SU-DHL-6 (cell line): ENCODE data around the gene CNGA4.

Source experiments
- H2AFZ ChIP-seq: fragments of 200-600 bp; sonication (generic); 2 replicates; pipeline ENCODE4 v1.6.1; 2014; ENCODE audit warnings: low read depth, mild to moderate bottlenecking, moderate library complexity, mixed read lengths, antibody characterized with exemption, low read length; ENCODE audit not compliant: severe bottlenecking
- H3F3A ChIP-seq: fragments of 200-600 bp; shearing (Covaris generic); 2 replicates; pipeline ENCODE4 v1.6.0; 2016; ENCODE audit warnings: antibody characterized with exemption, mild to moderate bottlenecking; ENCODE audit not compliant: insufficient read depth
- H3K27ac ChIP-seq: fragments of 200-600 bp; sonication (generic); 2 replicates; pipeline ENCODE4 v1.5.1; 2016; ENCODE audit warnings: low read depth, mild to moderate bottlenecking, low read length, moderate library complexity, mixed read lengths
- H3K27me3 ChIP-seq: fragments of 200-600 bp; sonication (generic), shearing (Covaris generic); 2 replicates; pipeline ENCODE4 v1.6.0; 2014; ENCODE audit warnings: mild to moderate bottlenecking, low read length
- H3K36me3 ChIP-seq: fragments of 200-600 bp; sonication (generic); 2 replicates; pipeline ENCODE4 v1.6.1; 2014; ENCODE audit warnings: mild to moderate bottlenecking, low read length, mixed read lengths
- H3K4me2 ChIP-seq: fragments of 300-600, 200-600 bp; shearing (Covaris generic), sonication (generic); 2 replicates; pipeline ENCODE4 v1.6.0; 2014; ENCODE audit warnings: low read length, low read depth, mild to moderate bottlenecking; ENCODE audit not compliant: poor library complexity, severe bottlenecking
- H3K4me3 ChIP-seq: fragments of 200-600 bp; sonication (generic); 2 replicates; pipeline ENCODE4 v1.5.1; 2014; ENCODE audit warnings: antibody characterized with exemption, low read length, mild to moderate bottlenecking, mixed read lengths; ENCODE audit not compliant: insufficient read depth, poor library complexity, severe bottlenecking
- H3K79me2 ChIP-seq: fragments of 200-600 bp; sonication (generic); 2 replicates; pipeline ENCODE4 v1.6.1; 2014; ENCODE audit warnings: mild to moderate bottlenecking, low read length, moderate library complexity; ENCODE audit not compliant: insufficient read depth
- H3K9ac ChIP-seq: fragments of 200-600 bp; sonication (generic); 2 replicates; pipeline ENCODE4 v1.7.0; 2014; ENCODE audit warnings: mild to moderate bottlenecking, low read length
- H3K9me2 ChIP-seq: fragments of 200-600 bp; sonication (generic); replicated peaks from 2 replicates; pipeline ENCODE4 v1.6.1; 2014; ENCODE audit warnings: low read length; ENCODE audit not compliant: insufficient read depth
- H3K9me3 ChIP-seq: fragments of 200-600 bp; sonication (generic); 2 replicates; pipeline ENCODE4 v1.6.1; 2014; ENCODE audit warnings: low read length, mixed read lengths; ENCODE audit not compliant: insufficient read depth
- H4K20me1 ChIP-seq: fragments of 200-600 bp; sonication (generic); 2 replicates; pipeline ENCODE4 v1.6.1; 2014; ENCODE audit warnings: low read depth, mild to moderate bottlenecking, antibody characterized with exemption, low read length, moderate library complexity, mixed read lengths
- CTCF ChIP-seq: fragments of 200-600 bp; sonication (generic); IDR thresholded peaks from one replicate; pipeline ENCODE4 v1.5.1; 2017; ENCODE audit warnings: antibody characterized with exemption, mild to moderate bottlenecking, low read length, moderate library complexity; ENCODE audit not compliant: insufficient read depth, poor library complexity, severe bottlenecking
- EZH2phosphoT487 ChIP-seq: fragments of 200-600 bp; sonication (generic), shearing (Covaris generic); conservative IDR thresholded peaks from 2 replicates; pipeline ENCODE4 v1.6.1; 2018; ENCODE audit warnings: mild to moderate bottlenecking, antibody characterized with exemption, low read length, moderate library complexity, mixed read lengths

CNGA4 gene

GRCh38 chr11:6249770-6250555 lies 11.1 kb downstream of the CNGA4 start:
- Histone ChIP-seq H3K79me2 (no peaks in the 10 kb centered on the region), H3F3A (no peaks in the 10 kb centered on the region), H3K4me2 (no peak overlapping the region), H3K9me2 (no peaks in the 10 kb centered on the region), H3K27me3 (no peaks in the 10 kb centered on the region), H3K27ac (no peak overlapping the region), H3K4me3 (no peak overlapping the region), H3K9me3 (no peaks in the 10 kb centered on the region), H4K20me1 (no peaks in the 10 kb centered on the region), H3K36me3 (no peaks in the 10 kb centered on the region), H2AFZ (no peak overlapping the region), H3K9ac (no peak overlapping the region)
- TF ChIP-seq EZH2phosphoT487 (no peak), CTCF (no peak)

- Histone ChIP-seq H4K20me1 (no peaks in the 10 kb centered on the region), H3K9ac (no peak overlapping the region), H3K4me3 (no peak overlapping the region), H3K4me2 (no peak overlapping the region), H3K9me2 (no peaks in the 10 kb centered on the region), H3F3A (no peaks in the 10 kb centered on the region), H3K9me3 (no peaks in the 10 kb centered on the region), H3K27me3 (no peaks in the 10 kb centered on the region), H3K79me2 (no peaks in the 10 kb centered on the region), H3K36me3 (no peaks in the 10 kb centered on the region), H2AFZ (no peak overlapping the region), H3K27ac (no peak overlapping the region)
- TF ChIP-seq EZH2phosphoT487, result no peak
- peak; percentile 78 for TF ChIP-seq CTCF
Measured at GRCh38 chr11:6251120-6251733, 12.3 kb downstream of the CNGA4 start.

- no peak overlapping the region for H2AFZ ChIP-seq
Measured at GRCh38 chr11:6251990-6252473, 13.1 kb downstream of the CNGA4 start.

More at GRCh38 chr11:6251990-6252473, 13.1 kb downstream of the CNGA4 start:
- Histone ChIP-seq H3K9ac (no peak overlapping the region), H3F3A (no peaks in the 10 kb centered on the region), H3K27me3 (no peaks in the 10 kb centered on the region), H4K20me1 (no peaks in the 10 kb centered on the region), H3K9me3 (no peaks in the 10 kb centered on the region), H3K79me2 (no peaks in the 10 kb centered on the region), H3K9me2 (no peaks in the 10 kb centered on the region), H3K4me3 (no peak overlapping the region), H3K27ac (no peak overlapping the region), H3K36me3 (no peaks in the 10 kb centered on the region), H3K4me2 (no peak overlapping the region)
- TF ChIP-seq EZH2phosphoT487 (no peak), CTCF (no peak)
